IMR-90 (cell line): Measurements from ENCODE around the gene GPR161. TPM values are rescaled to one million over a fixed set of nuclear protein-coding genes. Genes with fewer than 3 reads are reported as not detected.

ENCODE experiments used
- ATAC-seq: fragments of 200-7000 bp; cut with Tn5 transposase; 2 replicates; pipeline ENCODE4 v1.9.1; 2020; ENCODE audit warnings: low read depth, mild to moderate bottlenecking, moderate library complexity
- BruUV-seq: library from RNA; stranded (reverse); fragments of 400-500 nt; replicated peaks from 2 replicates; lab custom pipeline; 2021; lab: Mats Ljungman, UMichigan
- CTCF ChIA-PET: fragments of 300-600 bp; formaldehyde crosslinking; extraction: SDS; loops from one replicate; lab custom pipeline; 2021; ENCODE audit warnings: antibody characterized with exemption; lab: Yijun Ruan, JAX
- POLR2A ChIA-PET: fragments of 300-600 bp; sonication (Branson Sonifier 250); formaldehyde crosslinking; loops from one replicate; lab custom pipeline; 2022; ENCODE audit warnings: antibody characterized with exemption; ENCODE audit not compliant: unreplicated experiment; lab: Charles Lee
- DNase-seq: peaks from one replicate; pipeline ENCODE4 v3.0.0; 2013
- H2AFZ ChIP-seq: replicated peaks from 2 replicates; pipeline ENCODE3; 2013; ENCODE audit warnings: low read length, mild to moderate bottlenecking; ENCODE audit not compliant: poor library complexity
- H2AK5ac ChIP-seq: 2 replicates; pipeline ENCODE4 v1.6.1; 2013; ENCODE audit warnings: low read depth, low read length, inconsistent platforms
- H2AK9ac ChIP-seq: replicated peaks from 2 replicates; pipeline ENCODE3; 2013; ENCODE audit warnings: mild to moderate bottlenecking, low read depth, low read length, moderate library complexity; ENCODE audit not compliant: poor library complexity
- H2BK120ac ChIP-seq: 2 replicates; pipeline ENCODE4 v1.6.1; 2013; ENCODE audit warnings: low read depth, low read length, inconsistent platforms
- H2BK15ac ChIP-seq: 3 replicates; pipeline ENCODE4 v1.6.1; 2013; ENCODE audit warnings: low read depth, low read length, inconsistent platforms
- H2BK20ac ChIP-seq: 2 replicates; pipeline ENCODE4 v1.6.1; 2013; ENCODE audit warnings: low read depth, mild to moderate bottlenecking, inconsistent platforms, low read length, moderate library complexity
- H2BK5ac ChIP-seq: 2 replicates; pipeline ENCODE4 v1.6.1; 2013; ENCODE audit warnings: mild to moderate bottlenecking, low read depth, low read length, inconsistent platforms; ENCODE audit not compliant: poor library complexity, severe bottlenecking
- H3K14ac ChIP-seq: replicated peaks from 2 replicates; pipeline ENCODE4 v1.6.1; 2013; ENCODE audit warnings: low read depth, low read length, inconsistent platforms
- H3K18ac ChIP-seq: 2 replicates; pipeline ENCODE4 v1.6.1; 2013; ENCODE audit warnings: low read depth, low read length, control low read depth
- H3K23ac ChIP-seq: 2 replicates; pipeline ENCODE4 v1.6.1; 2013; ENCODE audit warnings: low read depth, low read length, inconsistent platforms
- H3K27ac ChIP-seq: 2 replicates; pipeline ENCODE4 v1.5.1; 2013; ENCODE audit warnings: mild to moderate bottlenecking, control low read depth, low read length; ENCODE audit not compliant: insufficient read depth
- H3K27me3 ChIP-seq: 2 replicates; pipeline ENCODE4 v1.6.1; 2013; ENCODE audit warnings: low read length; ENCODE audit not compliant: control insufficient read depth, insufficient read depth
- H3K36me3 ChIP-seq: 2 replicates; pipeline ENCODE4 v1.6.1; 2013; ENCODE audit warnings: low read length, mixed read lengths; ENCODE audit not compliant: control insufficient read depth, insufficient read depth
- H3K4ac ChIP-seq: 2 replicates; pipeline ENCODE4 v1.6.1; 2013; ENCODE audit warnings: low read depth, low read length, inconsistent platforms
- H3K4me1 ChIP-seq: 2 replicates; pipeline ENCODE4 v1.6.1; 2013; ENCODE audit warnings: low read length, mixed read lengths; ENCODE audit not compliant: control insufficient read depth, insufficient read depth
- H3K4me2 ChIP-seq: 2 replicates; pipeline ENCODE4 v1.6.1; 2013; ENCODE audit warnings: low read depth, mild to moderate bottlenecking, control low read depth, low read length, moderate library complexity
- H3K4me3 ChIP-seq: 2 replicates; pipeline ENCODE4 v1.5.1; 2013; ENCODE audit warnings: low read depth, mild to moderate bottlenecking, control low read depth, low read length, moderate library complexity; ENCODE audit not compliant: insufficient read depth
- H3K56ac ChIP-seq: 2 replicates; pipeline ENCODE4 v1.6.1; 2013; ENCODE audit warnings: low read length, inconsistent platforms; ENCODE audit not compliant: insufficient read depth; ENCODE audit errors: extremely low read depth
- H3K79me1 ChIP-seq, 2 experiments: 2 replicates each; pipeline ENCODE4 v1.6.1; 2013; ENCODE audit warnings: low read length in 2 of 2, inconsistent platforms in 1 of 2, low read depth in 1 of 2
- H3K9ac ChIP-seq: 2 replicates; pipeline ENCODE4 v1.6.1; 2013; ENCODE audit warnings: low read depth, low read length, control low read depth
- H3K9me1 ChIP-seq: 2 replicates; pipeline ENCODE4 v1.6.1; 2013; ENCODE audit warnings: low read length, inconsistent platforms; ENCODE audit not compliant: insufficient read depth
- H3K9me3 ChIP-seq: 2 replicates; pipeline ENCODE4 v1.6.1; 2013; ENCODE audit warnings: low read length; ENCODE audit not compliant: control insufficient read depth, insufficient read depth
- H4K20me1 ChIP-seq: 2 replicates; pipeline ENCODE4 v1.6.1; 2013; ENCODE audit warnings: low read length, inconsistent platforms; ENCODE audit not compliant: insufficient read depth
- H4K5ac ChIP-seq: 2 replicates; pipeline ENCODE4 v1.6.1; 2013; ENCODE audit warnings: mild to moderate bottlenecking, low read depth, low read length, control low read depth
- H4K8ac ChIP-seq, 2 experiments: 2 replicates each; pipeline ENCODE4 v1.6.1; 2013; ENCODE audit warnings: low read depth in 2 of 2, low read length in 2 of 2, control low read depth in 1 of 2, inconsistent platforms in 1 of 2
- H4K91ac ChIP-seq: 2 replicates; pipeline ENCODE4 v1.6.1; 2013; ENCODE audit warnings: low read depth, low read length, inconsistent platforms; ENCODE audit not compliant: insufficient read depth
- CEBPB ChIP-seq: IDR thresholded peaks from 2 replicates; pipeline ENCODE4 v1.6.1; 2012; ENCODE audit warnings: low read depth, low read length, improper control_type of control experiment
- MAZ ChIP-seq: IDR thresholded peaks from 2 replicates; pipeline ENCODE4 v1.6.1; 2012; ENCODE audit warnings: low read depth, mild to moderate bottlenecking, low read length, improper control_type of control experiment, moderate library complexity, borderline replicate concordance
- POLR2A ChIP-seq: IDR thresholded peaks from 2 replicates; pipeline ENCODE4 v1.6.1; 2012; ENCODE audit warnings: mild to moderate bottlenecking, low read depth, low read length
- RCOR1 ChIP-seq: IDR thresholded peaks from 2 replicates; pipeline ENCODE4 v1.6.1; 2012; ENCODE audit warnings: mild to moderate bottlenecking, low read length, improper control_type of control experiment; ENCODE audit not compliant: insufficient replicate concordance
- WGBS, 2 experiments: methylation state at CpG; one replicate each; pipeline versions ENCODE4 v1.1.5 to v1.1.7; 2013; ENCODE audit warnings: missing lambda C conversion rate in 2 of 2; ENCODE audit not compliant: insufficient read length in 1 of 2; ENCODE audit errors: extremely low coverage in 2 of 2; 5-methylcytosine and 5-hydroxymethylcytosine counted together
- dilution Hi-C: fragments of 300-500 bp; cut with HindIII; formaldehyde crosslinking; loops from one replicate; pipeline ENCODE4 v1.14.3; 2018; ENCODE audit warnings: low sequenced_read_pairs; ENCODE audit not compliant: unreplicated experiment
- in situ Hi-C: fragments of 300-500 bp; cut with MboI; formaldehyde crosslinking; loops from 3 replicates; pipeline ENCODE4 v1.14.3; 2019; ENCODE audit warnings: low sequenced_read_pairs, inconsistent platforms, mixed read lengths
- intact Hi-C: fragments of 100-400 bp; cut with micrococcal nuclease; formaldehyde crosslinking; loops from 2 replicates; pipeline ENCODE4 v1.10.0; 2022
- polyA plus RNA-seq, 3 experiments: library from polyadenylated mRNA; depleted of rRNA; stranded (reverse); fragments of >200 nt; gene quantifications; 2 replicates each; pipeline ENCODE4 v1.2.3, GENCODE V29; 2012; ENCODE audit warnings: low replicate concordance in 1 of 3
- total RNA-seq: library from RNA; depleted of rRNA; stranded (reverse); fragments of >200 nt; gene quantifications from 2 replicates; pipeline ENCODE4 v1.2.3, GENCODE V29; 2012

Gene GPR161
- total and polyA plus RNA-seq, 2 of the 4 experiments (the other 2 are of a cell fraction): 12.5 to 13.3 TPM

- Histone ChIP-seq H3K4me1 (peaks cover 3% of the 10 kb centered on the region), H2BK20ac (no peak overlapping the region), H3K27ac (no peak overlapping the region), H3K23ac (no peak overlapping the region), H3K14ac (no peak overlapping the region), H4K20me1 (no peaks in the 10 kb centered on the region; the same call in 1 of the 2 replicates), H2AK5ac (no peak overlapping the region), H3K4me2 (no peak overlapping the region), H3K56ac (no peak overlapping the region), H3K4ac (no peak overlapping the region), H2BK5ac (no peak overlapping the region), H3K4me3 (no peak overlapping the region), H3K79me1 (peaks cover 7 to 26% of the 10 kb centered on the region in 2 experiments; a peak in 3 of 4 replicates), H3K9me1 (no peaks in the 10 kb centered on the region), H3K27me3 (no peaks in the 10 kb centered on the region), H4K5ac (no peak overlapping the region), H2BK120ac (no peak overlapping the region), H3K9ac (no peak overlapping the region), H3K9me3 (no peaks in the 10 kb centered on the region), H4K91ac (no peak overlapping the region), H3K18ac (no peak overlapping the region), H2AK9ac (no peak overlapping the region), H4K8ac (no peak overlapping the region), H2AFZ (no peak overlapping the region), H3K36me3 (0 out of 2 replicates have a peak, but pooled peaks cover 2% of the 10 kb centered on the region), H2BK15ac (no peak overlapping the region)
- DNase-seq: no peak
- dilution Hi-C loops: no loop called here
- intact Hi-C loops: loop anchor here (10.0 kb wide), 1 partner anchor 49 kb away; no protein-coding TSS in a partner anchor
- in situ Hi-C loops: no loop called here
- TF ChIP-seq POLR2A (no peak), MAZ (no peak), RCOR1 (no peak), CEBPB (no peak)
- no CpG with 5 or more reads among the region's 2 CpGs for WGBS, 2 experiments
- BruUV-seq: no TSS peak
- ChIA-PET CTCF (interaction anchor here (1.0 to 1.2 kb wide), 2 partner anchors 12 to 29 kb away, joined by 3 to 6 read pairs; no protein-coding TSS in a partner anchor), POLR2A (no interaction called here)
- no peak for ATAC-seq
Measured at GRCh38 chr1:168053681-168054080, 83.0 kb downstream of the GPR161 start.
